ENCODE results near the gene GAS1.

Gene GAS1

GRCh38 chr9:86926145-86926544 is 21.2 kb downstream of the GAS1 start:
- DNase-seq (ENCODE audit: low read depth in 1 of 2, low spot score in 1 of 2), result no peak

GRCh38 chr9:86925686-86926085 is 21.6 kb downstream of the GAS1 start:
- no peak for DNase-seq (ENCODE audit: low read depth in 1 of 2, low spot score in 1 of 2)

GRCh38 chr9:86924206-86924605 is 23.1 kb downstream of the GAS1 start:
- no peak for DNase-seq (ENCODE audit: low read depth in 1 of 2, low spot score in 1 of 2)

GRCh38 chr9:86921151-86921923 is 26.0 kb downstream of the GAS1 start:
- no peak for DNase-seq (ENCODE audit: low read depth in 1 of 2, low spot score in 1 of 2)

GRCh38 chr9:86918556-86918955 is 28.8 kb downstream of the GAS1 start:
- DNase-seq (ENCODE audit: low read depth in 1 of 2, low spot score in 1 of 2), result no peak

GRCh38 chr9:86912210-86912609 is 35.1 kb downstream of the GAS1 start:
- DNase-seq (ENCODE audit: low read depth in 1 of 2, low spot score in 1 of 2), result no peak

- DNase-seq (ENCODE audit: low read depth in 1 of 2, low spot score in 1 of 2), result no peak
Observed at GRCh38 chr9:86909388-86909787, 37.9 kb downstream of the GAS1 start.

- DNase-seq (ENCODE audit: low read depth in 1 of 2, low spot score in 1 of 2), result no peak
Observed at GRCh38 chr9:86908261-86908660, 39.0 kb downstream of the GAS1 start.

- DNase-seq (ENCODE audit: low read depth in 1 of 2, low spot score in 1 of 2), result no peak
Observed at GRCh38 chr9:86907346-86907745, 40.0 kb downstream of the GAS1 start.

GRCh38 chr9:86903734-86904085 is 43.6 kb downstream of the GAS1 start:
- DNase-seq (ENCODE audit: low read depth in 1 of 2, low spot score in 1 of 2), result no peak

- DNase-seq (ENCODE audit: low read depth in 1 of 2, low spot score in 1 of 2), result no peak
Observed at GRCh38 chr9:86902991-86903733, 44.1 kb downstream of the GAS1 start.

GRCh38 chr9:86902586-86902985 is 44.7 kb downstream of the GAS1 start:
- DNase-seq (ENCODE audit: low read depth in 1 of 2, low spot score in 1 of 2), result no peak

GRCh38 chr9:86902176-86902575 is 45.1 kb downstream of the GAS1 start:
- no peak for DNase-seq (ENCODE audit: low read depth in 1 of 2, low spot score in 1 of 2)

- DNase-seq (ENCODE audit: low read depth in 1 of 2, low spot score in 1 of 2), result no peak
Observed at GRCh38 chr9:86901511-86901910, 45.8 kb downstream of the GAS1 start.
